ENCODE measurements around the gene TCTN1. TPM values are rescaled to one million over a fixed set of nuclear protein-coding genes. Genes with fewer than 3 reads are reported as not detected.

TCTN1 gene
- total and polyA plus RNA-seq, 2 of the 13 experiments (the other 11 are each of a cell fraction or from before 2014, with no cell fraction given), result 13.6 to 16.0 TPM

- no peak for TF ChIP-seq PATZ1 (CRISPR knock-in tag; IDR thresholded peaks at IDR 0.05)
- TF ChIP-seq, protein P1, sequence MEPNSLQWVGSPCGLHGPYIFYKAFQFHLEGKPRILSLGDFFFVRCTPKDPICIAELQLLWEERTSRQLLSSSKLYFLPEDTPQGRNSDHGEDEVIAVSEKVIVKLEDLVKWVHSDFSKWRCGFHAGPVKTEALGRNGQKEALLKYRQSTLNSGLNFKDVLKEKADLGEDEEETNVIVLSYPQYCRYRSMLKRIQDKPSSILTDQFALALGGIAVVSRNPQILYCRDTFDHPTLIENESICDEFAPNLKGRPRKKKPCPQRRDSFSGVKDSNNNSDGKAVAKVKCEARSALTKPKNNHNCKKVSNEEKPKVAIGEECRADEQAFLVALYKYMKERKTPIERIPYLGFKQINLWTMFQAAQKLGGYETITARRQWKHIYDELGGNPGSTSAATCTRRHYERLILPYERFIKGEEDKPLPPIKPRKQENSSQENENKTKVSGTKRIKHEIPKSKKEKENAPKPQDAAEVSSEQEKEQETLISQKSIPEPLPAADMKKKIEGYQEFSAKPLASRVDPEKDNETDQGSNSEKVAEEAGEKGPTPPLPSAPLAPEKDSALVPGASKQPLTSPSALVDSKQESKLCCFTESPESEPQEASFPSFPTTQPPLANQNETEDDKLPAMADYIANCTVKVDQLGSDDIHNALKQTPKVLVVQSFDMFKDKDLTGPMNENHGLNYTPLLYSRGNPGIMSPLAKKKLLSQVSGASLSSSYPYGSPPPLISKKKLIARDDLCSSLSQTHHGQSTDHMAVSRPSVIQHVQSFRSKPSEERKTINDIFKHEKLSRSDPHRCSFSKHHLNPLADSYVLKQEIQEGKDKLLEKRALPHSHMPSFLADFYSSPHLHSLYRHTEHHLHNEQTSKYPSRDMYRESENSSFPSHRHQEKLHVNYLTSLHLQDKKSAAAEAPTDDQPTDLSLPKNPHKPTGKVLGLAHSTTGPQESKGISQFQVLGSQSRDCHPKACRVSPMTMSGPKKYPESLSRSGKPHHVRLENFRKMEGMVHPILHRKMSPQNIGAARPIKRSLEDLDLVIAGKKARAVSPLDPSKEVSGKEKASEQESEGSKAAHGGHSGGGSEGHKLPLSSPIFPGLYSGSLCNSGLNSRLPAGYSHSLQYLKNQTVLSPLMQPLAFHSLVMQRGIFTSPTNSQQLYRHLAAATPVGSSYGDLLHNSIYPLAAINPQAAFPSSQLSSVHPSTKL (CRISPR knock-in tag; IDR thresholded peaks at IDR 0.05), result peak; percentile 35; the same call in 1 of the 2 replicates
- TF ChIP-seq, protein P2, sequence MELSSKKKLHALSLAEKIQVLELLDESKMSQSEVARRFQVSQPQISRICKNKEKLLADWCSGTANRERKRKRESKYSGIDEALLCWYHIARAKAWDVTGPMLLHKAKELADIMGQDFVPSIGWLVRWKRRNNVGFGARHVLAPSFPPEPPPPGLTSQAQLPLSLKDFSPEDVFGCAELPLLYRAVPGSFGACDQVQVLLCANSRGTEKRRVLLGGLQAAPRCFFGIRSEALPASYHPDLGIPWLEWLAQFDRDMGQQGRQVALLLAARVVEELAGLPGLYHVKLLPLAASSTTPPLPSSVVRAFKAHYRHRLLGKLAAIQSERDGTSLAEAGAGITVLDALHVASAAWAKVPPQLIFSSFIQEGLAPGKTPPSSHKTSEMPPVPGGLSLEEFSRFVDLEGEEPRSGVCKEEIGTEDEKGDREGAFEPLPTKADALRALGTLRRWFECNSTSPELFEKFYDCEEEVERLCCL (CRISPR knock-in tag; IDR thresholded peaks at IDR 0.05; ENCODE audit: borderline replicate concordance), result no peak
- no peak for TF ChIP-seq ZNF883 (CRISPR knock-in tag; IDR thresholded peaks at IDR 0.05; ENCODE audit: not compliant biosample characterization)
- no peak for TF ChIP-seq SOX13 (IDR thresholded peaks at IDR 0.05)
- TF ChIP-seq SOX13 (CRISPR knock-in tag; conservative IDR thresholded peaks at IDR 0.05 in 1 of 2, IDR thresholded peaks at IDR 0.05 in 1 of 2), result peak in 1 of 2 experiments; percentile 22; a peak in 1 of 4 replicates
- no peak for TF ChIP-seq RBM22 (optimal IDR thresholded peaks at IDR 0.05; ENCODE audit: low read length)
- TF ChIP-seq, protein P3, sequence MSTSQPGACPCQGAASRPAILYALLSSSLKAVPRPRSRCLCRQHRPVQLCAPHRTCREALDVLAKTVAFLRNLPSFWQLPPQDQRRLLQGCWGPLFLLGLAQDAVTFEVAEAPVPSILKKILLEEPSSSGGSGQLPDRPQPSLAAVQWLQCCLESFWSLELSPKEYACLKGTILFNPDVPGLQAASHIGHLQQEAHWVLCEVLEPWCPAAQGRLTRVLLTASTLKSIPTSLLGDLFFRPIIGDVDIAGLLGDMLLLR (CRISPR knock-in tag; IDR thresholded peaks at IDR 0.05), result no peak
- 0 out of 2 replicates have a peak, but pooled peaks have one; percentile 26 for TF ChIP-seq HOXA5 (CRISPR knock-in tag; IDR thresholded peaks at IDR 0.05)
- TF ChIP-seq NFE2 (CRISPR knock-in tag; IDR thresholded peaks at IDR 0.05), result no peak
- no peak for TF ChIP-seq HMG20B (CRISPR knock-in tag; conservative IDR thresholded peaks at IDR 0.05)
- no peak for TF ChIP-seq ELF3 (CRISPR knock-in tag; IDR thresholded peaks at IDR 0.05)
- TF ChIP-seq, protein P4, sequence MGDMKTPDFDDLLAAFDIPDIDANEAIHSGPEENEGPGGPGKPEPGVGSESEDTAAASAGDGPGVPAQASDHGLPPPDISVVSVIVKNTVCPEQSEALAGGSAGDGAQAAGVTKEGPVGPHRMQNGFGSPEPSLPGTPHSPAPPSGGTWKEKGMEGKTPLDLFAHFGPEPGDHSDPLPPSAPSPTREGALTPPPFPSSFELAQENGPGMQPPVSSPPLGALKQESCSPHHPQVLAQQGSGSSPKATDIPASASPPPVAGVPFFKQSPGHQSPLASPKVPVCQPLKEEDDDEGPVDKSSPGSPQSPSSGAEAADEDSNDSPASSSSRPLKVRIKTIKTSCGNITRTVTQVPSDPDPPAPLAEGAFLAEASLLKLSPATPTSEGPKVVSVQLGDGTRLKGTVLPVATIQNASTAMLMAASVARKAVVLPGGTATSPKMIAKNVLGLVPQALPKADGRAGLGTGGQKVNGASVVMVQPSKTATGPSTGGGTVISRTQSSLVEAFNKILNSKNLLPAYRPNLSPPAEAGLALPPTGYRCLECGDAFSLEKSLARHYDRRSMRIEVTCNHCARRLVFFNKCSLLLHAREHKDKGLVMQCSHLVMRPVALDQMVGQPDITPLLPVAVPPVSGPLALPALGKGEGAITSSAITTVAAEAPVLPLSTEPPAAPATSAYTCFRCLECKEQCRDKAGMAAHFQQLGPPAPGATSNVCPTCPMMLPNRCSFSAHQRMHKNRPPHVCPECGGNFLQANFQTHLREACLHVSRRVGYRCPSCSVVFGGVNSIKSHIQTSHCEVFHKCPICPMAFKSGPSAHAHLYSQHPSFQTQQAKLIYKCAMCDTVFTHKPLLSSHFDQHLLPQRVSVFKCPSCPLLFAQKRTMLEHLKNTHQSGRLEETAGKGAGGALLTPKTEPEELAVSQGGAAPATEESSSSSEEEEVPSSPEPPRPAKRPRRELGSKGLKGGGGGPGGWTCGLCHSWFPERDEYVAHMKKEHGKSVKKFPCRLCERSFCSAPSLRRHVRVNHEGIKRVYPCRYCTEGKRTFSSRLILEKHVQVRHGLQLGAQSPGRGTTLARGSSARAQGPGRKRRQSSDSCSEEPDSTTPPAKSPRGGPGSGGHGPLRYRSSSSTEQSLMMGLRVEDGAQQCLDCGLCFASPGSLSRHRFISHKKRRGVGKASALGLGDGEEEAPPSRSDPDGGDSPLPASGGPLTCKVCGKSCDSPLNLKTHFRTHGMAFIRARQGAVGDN (CRISPR knock-in tag; IDR thresholded peaks at IDR 0.05), result peak; percentile 26; the same call in 1 of the 2 replicates
- no peak for TF ChIP-seq FIP1L1 (IDR thresholded peaks at IDR 0.05; ENCODE audit: borderline replicate concordance, insufficient read depth, low read depth, low read length)
- no peak for TF ChIP-seq ARNT2 (CRISPR knock-in tag; IDR thresholded peaks at IDR 0.05; ENCODE audit: low read depth)
- no peak for TF ChIP-seq RARG (CRISPR knock-in tag; IDR thresholded peaks at IDR 0.05; ENCODE audit: low read depth)
- no peak for TF ChIP-seq MED8 (CRISPR knock-in tag; IDR thresholded peaks at IDR 0.05; ENCODE audit: insufficient replicate concordance)
Observed at GRCh38 chr12:110649341-110649847, 35.5 kb downstream of the TCTN1 start (continued).
